Measurements from ENCODE around the gene DENND1B. TPM values are rescaled to one million over a fixed set of nuclear protein-coding genes. Genes with fewer than 3 reads are reported as not detected.
A peak's percentile ranks its signal among the peaks of the same experiment; 100 is the strongest.

DENND1B gene
- total and polyA plus RNA-seq, 12 donors, result 1.5 to 36.3 (median 23.1) TPM

- TF ChIP-seq CTCF (IDR thresholded peaks at IDR 0.05), result no peak
- Histone ChIP-seq H3K9me3 (no peaks in the 10 kb centered on the region), H3K36me3 (no peaks in the 10 kb centered on the region), H3K27ac (no peak overlapping the region), H3K4me1 (peaks cover 0 to 39% (median 20%) of the 10 kb centered on the region in 9 donors), H3K27me3 (no peaks in the 10 kb centered on the region), H3K4me3 (no peak overlapping the region)
- DNase-seq, result no peak
- no peak for ATAC-seq
- WGBS, 2 donors, result 98 to 100% methylated on average over 1 of the region's 1 CpG
- intact Hi-C loops (cut with DNase I), result no loop called here
Observed at GRCh38 chr1:197680311-197680710, 95.0 kb downstream of the DENND1B start.

GRCh38 chr1:197677752-197678295 lies 97.5 kb downstream of the DENND1B start:
- Histone ChIP-seq H3K36me3 (no peaks in the 10 kb centered on the region), H3K27me3 (no peaks in the 10 kb centered on the region), H3K9me3 (no peaks in the 10 kb centered on the region), H3K4me3 (no peak overlapping the region), H3K4me1 (peaks cover 0 to 21% (median 9%) of the 10 kb centered on the region in 9 donors), H3K27ac (no peak overlapping the region)
- WGBS, 2 donors, result 74 to 81% methylated on average over 4 of the region's 4 CpGs
- no peak for DNase-seq
- intact Hi-C loops (cut with DNase I), result no loop called here
- ATAC-seq, result no peak
- no peak for TF ChIP-seq CTCF (IDR thresholded peaks at IDR 0.05)

GRCh38 chr1:197677313-197677712 lies 98.0 kb downstream of the DENND1B start:
- intact Hi-C loops (cut with DNase I), result no loop called here
- WGBS, 2 donors, result 76 to 78% methylated on average over 3 of the region's 3 CpGs
- Histone ChIP-seq H3K27ac (no peak overlapping the region), H3K27me3 (no peaks in the 10 kb centered on the region), H3K4me3 (no peak overlapping the region), H3K36me3 (no peaks in the 10 kb centered on the region), H3K4me1 (peaks cover 0 to 16% (median 5%) of the 10 kb centered on the region in 9 donors), H3K9me3 (no peaks in the 10 kb centered on the region)
- DNase-seq (no peak), ATAC-seq (no peak)
- TF ChIP-seq CTCF (IDR thresholded peaks at IDR 0.05), result no peak

GRCh38 chr1:197675583-197676208 lies 99.6 kb downstream of the DENND1B start:
- Histone ChIP-seq H3K36me3 (no peaks in the 10 kb centered on the region), H3K9me3 (no peaks in the 10 kb centered on the region), H3K27me3 (no peaks in the 10 kb centered on the region), H3K4me3 (peak overlapping the region in 6 of 10 donors; percentile 18 to 30 (median 29)), H3K4me1 (peaks cover 0 to 16% (median 3%) of the 10 kb centered on the region in 9 donors), H3K27ac (no peak overlapping the region)
- ATAC-seq (peak in 7 of 8 donors; percentile 38 to 70 (median 61)), DNase-seq (peak in 1 of 2 donors; percentile 6)
- no peak for TF ChIP-seq CTCF (IDR thresholded peaks at IDR 0.05)
- intact Hi-C loops (cut with DNase I), result no loop called here
- WGBS, 2 donors, result 38 to 47% methylated on average over 5 of the region's 5 CpGs

All from heart right ventricle (tissue), 16 donors.